ENCODE measurements around the gene MOSMO. TPM values are rescaled to one million over a fixed set of nuclear protein-coding genes. Genes with fewer than 3 reads are reported as not detected.

The MOSMO gene
- polyA plus RNA-seq, 3 donors, result 0.95 to 9.1 (median 2.5) TPM

GRCh38 chr16:21987498-21987897 lies 20.4 kb upstream of the MOSMO start:
- TF ChIP-seq, protein P1, sequence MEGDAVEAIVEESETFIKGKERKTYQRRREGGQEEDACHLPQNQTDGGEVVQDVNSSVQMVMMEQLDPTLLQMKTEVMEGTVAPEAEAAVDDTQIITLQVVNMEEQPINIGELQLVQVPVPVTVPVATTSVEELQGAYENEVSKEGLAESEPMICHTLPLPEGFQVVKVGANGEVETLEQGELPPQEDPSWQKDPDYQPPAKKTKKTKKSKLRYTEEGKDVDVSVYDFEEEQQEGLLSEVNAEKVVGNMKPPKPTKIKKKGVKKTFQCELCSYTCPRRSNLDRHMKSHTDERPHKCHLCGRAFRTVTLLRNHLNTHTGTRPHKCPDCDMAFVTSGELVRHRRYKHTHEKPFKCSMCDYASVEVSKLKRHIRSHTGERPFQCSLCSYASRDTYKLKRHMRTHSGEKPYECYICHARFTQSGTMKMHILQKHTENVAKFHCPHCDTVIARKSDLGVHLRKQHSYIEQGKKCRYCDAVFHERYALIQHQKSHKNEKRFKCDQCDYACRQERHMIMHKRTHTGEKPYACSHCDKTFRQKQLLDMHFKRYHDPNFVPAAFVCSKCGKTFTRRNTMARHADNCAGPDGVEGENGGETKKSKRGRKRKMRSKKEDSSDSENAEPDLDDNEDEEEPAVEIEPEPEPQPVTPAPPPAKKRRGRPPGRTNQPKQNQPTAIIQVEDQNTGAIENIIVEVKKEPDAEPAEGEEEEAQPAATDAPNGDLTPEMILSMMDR (IDR thresholded peaks at IDR 0.05), result no peak
- no peak overlapping the region for H3K4me3 Mint-ChIP-seq

GRCh38 chr16:21989133-21989532 lies 18.8 kb upstream of the MOSMO start:
- Mint-ChIP-seq H3K4me1 (no peaks in the 10 kb centered on the region), H3K27me3 (ENCODE audit: low read depth in 3 of 3) (no peaks in the 10 kb centered on the region), H3K9me3 (no peaks in the 10 kb centered on the region), H3K4me3 (no peak overlapping the region), H3K36me3 (peaks cover 24% of the 10 kb centered on the region in 2 donors), H3K27ac (no peak overlapping the region)
- Histone ChIP-seq H3K4me2 (replicated peaks; ENCODE audit: extremely low read depth, low read length, poor library complexity, severe bottlenecking) (no peak overlapping the region), H2AFZ (ENCODE audit: insufficient read depth, low read depth, low read length, poor library complexity, severe bottlenecking) (no peak overlapping the region), H3K36me3 (replicated peaks in 1 of 2; ENCODE audit: control insufficient read depth in 1 of 2, insufficient read depth in 2 of 2, low read length in 2 of 2) (peaks cover 24 to 26% of the 10 kb centered on the region in 2 donors), H3K9ac (ENCODE audit: insufficient read depth, low read length, poor library complexity, severe bottlenecking) (no peak overlapping the region), H3K4me1 (ENCODE audit: control insufficient read depth in 1 of 2, insufficient read depth in 2 of 2, low read length in 2 of 2) (no peaks in the 10 kb centered on the region), H3K27me3 (ENCODE audit: control insufficient read depth in 2 of 2, insufficient read depth in 2 of 2, low read length in 2 of 2) (no peaks in the 10 kb centered on the region), H3K9me3 (replicated peaks in 1 of 2; ENCODE audit: control insufficient read depth in 1 of 2, insufficient read depth in 1 of 2, low read length in 2 of 2) (no peaks in the 10 kb centered on the region), H3K4me3 (replicated peaks in 1 of 3; ENCODE audit: low read depth in 2 of 3, low read length in 3 of 3) (no peak overlapping the region), H4K20me1 (ENCODE audit: insufficient read depth, low read length) (no peaks in the 10 kb centered on the region), H3K27ac (ENCODE audit: low read depth in 1 of 2, low read length in 2 of 2) (no peak overlapping the region), H3K79me2 (ENCODE audit: insufficient read depth, low read length) (no peaks in the 10 kb centered on the region)
- DNase-seq, result no peak
- TF ChIP-seq, protein P1 (IDR thresholded peaks at IDR 0.05), result no peak
- WGBS (ENCODE audit: insufficient coverage), result 100% methylated on average over 3 of the region's 5 CpGs
- intact Hi-C loops (cut with micrococcal nuclease), result no loop called here

More at GRCh38 chr16:21987498-21987897, 20.4 kb upstream of the MOSMO start:
- H3K79me2 ChIP-seq (ENCODE audit: insufficient read depth, low read length), result no peaks in the 10 kb centered on the region
- whole genome bisulfite sequencing (ENCODE audit: insufficient coverage), result 100% methylated on average over 2 of the region's 2 CpGs
- no peaks in the 10 kb centered on the region for H3K9me3 Mint-ChIP-seq
- H4K20me1 ChIP-seq (ENCODE audit: insufficient read depth, low read length), result no peaks in the 10 kb centered on the region
- no peak overlapping the region for H2AFZ ChIP-seq (ENCODE audit: insufficient read depth, low read depth, low read length, poor library complexity, severe bottlenecking)
- no peaks in the 10 kb centered on the region for H3K9me3 ChIP-seq (replicated peaks in 1 of 2; ENCODE audit: control insufficient read depth in 1 of 2, insufficient read depth in 1 of 2, low read length in 2 of 2)
- peaks cover 41 to 42% of the 10 kb centered on the region in 2 donors for H3K36me3 ChIP-seq (replicated peaks in 1 of 2; ENCODE audit: control insufficient read depth in 1 of 2, insufficient read depth in 2 of 2, low read length in 2 of 2)
- H3K9ac ChIP-seq (ENCODE audit: insufficient read depth, low read length, poor library complexity, severe bottlenecking), result no peak overlapping the region
- no peak overlapping the region for H3K27ac ChIP-seq (ENCODE audit: low read depth in 1 of 2, low read length in 2 of 2)
- H3K4me3 ChIP-seq (replicated peaks in 1 of 3; ENCODE audit: low read depth in 2 of 3, low read length in 3 of 3), result no peak overlapping the region
- no peak for DNase-seq
- no peaks in the 10 kb centered on the region for H3K4me1 ChIP-seq (ENCODE audit: control insufficient read depth in 1 of 2, insufficient read depth in 2 of 2, low read length in 2 of 2)
- H3K36me3 Mint-ChIP-seq, result peaks cover 38 to 41% of the 10 kb centered on the region in 2 donors
- H3K27ac Mint-ChIP-seq, result no peak overlapping the region
- intact Hi-C loops (cut with micrococcal nuclease), result no loop called here
- H3K4me2 ChIP-seq (replicated peaks; ENCODE audit: extremely low read depth, low read length, poor library complexity, severe bottlenecking), result no peak overlapping the region
- H3K4me1 Mint-ChIP-seq, result no peaks in the 10 kb centered on the region
- H3K27me3 ChIP-seq (ENCODE audit: control insufficient read depth in 2 of 2, insufficient read depth in 2 of 2, low read length in 2 of 2), result no peaks in the 10 kb centered on the region
- H3K27me3 Mint-ChIP-seq (ENCODE audit: low read depth in 3 of 3), result no peaks in the 10 kb centered on the region

Measured in CD14-positive monocyte (primary cell).